ENCODE measurements around the gene ZNF256.

Gene ZNF256

GRCh38 chr19:57964761-57965160 is 17.3 kb upstream of the ZNF256 start:
- Histone ChIP-seq H3K9me3 (ENCODE audit: severe bottlenecking) (peaks cover 6% of the 10 kb centered on the region), H3K4me1 (ENCODE audit: insufficient read depth, poor library complexity, severe bottlenecking) (no peaks in the 10 kb centered on the region), H3K36me3 (ENCODE audit: low read depth) (no peaks in the 10 kb centered on the region), H3K27me3 (ENCODE audit: insufficient read depth, poor library complexity, severe bottlenecking) (no peaks in the 10 kb centered on the region), H3K27ac (ENCODE audit: poor library complexity, severe bottlenecking) (no peak overlapping the region), H3K4me3 (ENCODE audit: severe bottlenecking) (no peak overlapping the region)
- ATAC-seq (ENCODE audit: low read depth) (no peak), DNase-seq (ENCODE audit: low spot score) (no peak)
- TF ChIP-seq CTCF (IDR thresholded peaks at IDR 0.05; ENCODE audit: poor library complexity, severe bottlenecking), result no peak

- Histone ChIP-seq H3K27ac (ENCODE audit: poor library complexity, severe bottlenecking) (no peak overlapping the region), H3K36me3 (ENCODE audit: low read depth) (no peaks in the 10 kb centered on the region), H3K4me1 (ENCODE audit: insufficient read depth, poor library complexity, severe bottlenecking) (no peaks in the 10 kb centered on the region), H3K9me3 (ENCODE audit: severe bottlenecking) (peaks cover 6% of the 10 kb centered on the region), H3K27me3 (ENCODE audit: insufficient read depth, poor library complexity, severe bottlenecking) (no peaks in the 10 kb centered on the region), H3K4me3 (ENCODE audit: severe bottlenecking) (no peak overlapping the region)
- no peak for ATAC-seq (ENCODE audit: low read depth)
- TF ChIP-seq CTCF (IDR thresholded peaks at IDR 0.05; ENCODE audit: poor library complexity, severe bottlenecking), result no peak
- DNase-seq (ENCODE audit: low spot score), result no peak
Observed at GRCh38 chr19:57961785-57962184, 14.3 kb upstream of the ZNF256 start.

GRCh38 chr19:57954996-57955395 is 7.5 kb upstream of the ZNF256 start:
- H3K36me3 ChIP-seq (ENCODE audit: low read depth), result no peaks in the 10 kb centered on the region
- peaks cover 3% of the 10 kb centered on the region for H3K9me3 ChIP-seq (ENCODE audit: severe bottlenecking)
- no peak for TF ChIP-seq CTCF (IDR thresholded peaks at IDR 0.05; ENCODE audit: poor library complexity, severe bottlenecking)
- DNase-seq (ENCODE audit: low spot score) (no peak), ATAC-seq (ENCODE audit: low read depth) (no peak)
- no peaks in the 10 kb centered on the region for H3K4me1 ChIP-seq (ENCODE audit: insufficient read depth, poor library complexity, severe bottlenecking)
- no peak overlapping the region for H3K4me3 ChIP-seq (ENCODE audit: severe bottlenecking)
- H3K27me3 ChIP-seq (ENCODE audit: insufficient read depth, poor library complexity, severe bottlenecking), result no peaks in the 10 kb centered on the region
- no peak overlapping the region for H3K27ac ChIP-seq (ENCODE audit: poor library complexity, severe bottlenecking)

GRCh38 chr19:57949702-57950101 is 2.2 kb upstream of the ZNF256 start:
- peaks cover 3% of the 10 kb centered on the region for H3K9me3 ChIP-seq (ENCODE audit: severe bottlenecking)
- no peak overlapping the region for H3K4me3 ChIP-seq (ENCODE audit: severe bottlenecking)
- DNase-seq (ENCODE audit: low spot score) (no peak), ATAC-seq (ENCODE audit: low read depth) (no peak)
- no peaks in the 10 kb centered on the region for H3K27me3 ChIP-seq (ENCODE audit: insufficient read depth, poor library complexity, severe bottlenecking)
- H3K27ac ChIP-seq (ENCODE audit: poor library complexity, severe bottlenecking), result no peak overlapping the region
- H3K4me1 ChIP-seq (ENCODE audit: insufficient read depth, poor library complexity, severe bottlenecking), result no peaks in the 10 kb centered on the region
- TF ChIP-seq CTCF (IDR thresholded peaks at IDR 0.05; ENCODE audit: poor library complexity, severe bottlenecking), result no peak
- no peaks in the 10 kb centered on the region for H3K36me3 ChIP-seq (ENCODE audit: low read depth)

- Histone ChIP-seq H3K4me1 (ENCODE audit: insufficient read depth, poor library complexity, severe bottlenecking) (no peaks in the 10 kb centered on the region), H3K27ac (ENCODE audit: poor library complexity, severe bottlenecking) (no peak overlapping the region), H3K36me3 (ENCODE audit: low read depth) (no peaks in the 10 kb centered on the region), H3K27me3 (ENCODE audit: insufficient read depth, poor library complexity, severe bottlenecking) (no peaks in the 10 kb centered on the region), H3K9me3 (ENCODE audit: severe bottlenecking) (peaks cover 5% of the 10 kb centered on the region), H3K4me3 (ENCODE audit: severe bottlenecking) (no peak overlapping the region)
- DNase-seq (ENCODE audit: low spot score) (no peak), ATAC-seq (ENCODE audit: low read depth) (no peak)
- TF ChIP-seq CTCF (IDR thresholded peaks at IDR 0.05; ENCODE audit: poor library complexity, severe bottlenecking), result no peak
Observed at GRCh38 chr19:57949296-57949695, 1.8 kb upstream of the ZNF256 start.

All from RWPE2 (cell line).